ENCODE measurements around the gene SYT15.
"Not testable (repeated sequence)": the region's sequence is repeated elsewhere in the genome, so short reads cannot be mapped to it uniquely, and the experiment has no call there.

The SYT15 gene

GRCh38 chr10:46578474-46579178, at the start of gene SYT15:
TSS of gene SYT15 (plus strand) at chr10:46579128. CDS start at chr10:46579169, 41 bp downstream.
- DNase-seq, result not testable (repeated sequence)

GRCh38 chr10:46529742-46530141, 49.2 kb upstream of the SYT15 start:
- DNase-seq, result not testable (repeated sequence)

GRCh38 chr10:46530249-46531186, 48.4 kb upstream of the SYT15 start:
- DNase-seq, result peak; percentile 99

- not testable (repeated sequence) for DNase-seq
Measured at GRCh38 chr10:46532256-46532655, 46.7 kb upstream of the SYT15 start.

- no peak for DNase-seq
Measured at GRCh38 chr10:46534828-46535524, 44.0 kb upstream of the SYT15 start.

GRCh38 chr10:46536171-46536570, 42.8 kb upstream of the SYT15 start:
- DNase-seq, result no peak

GRCh38 chr10:46536781-46537180, 42.1 kb upstream of the SYT15 start:
- no peak for DNase-seq

- no peak for DNase-seq
Measured at GRCh38 chr10:46537309-46537708, 41.6 kb upstream of the SYT15 start.

- no peak for DNase-seq
Measured at GRCh38 chr10:46538155-46538554, 40.8 kb upstream of the SYT15 start.

- DNase-seq, result no peak
Measured at GRCh38 chr10:46538717-46539426, 40.1 kb upstream of the SYT15 start.

GRCh38 chr10:46539596-46540411, 39.1 kb upstream of the SYT15 start:
- no peak for DNase-seq

GRCh38 chr10:46540412-46541016, 38.4 kb upstream of the SYT15 start:
- DNase-seq, result no peak

- no peak for DNase-seq
Measured at GRCh38 chr10:46541017-46541661, 37.8 kb upstream of the SYT15 start.

GRCh38 chr10:46541735-46542566, 37.0 kb upstream of the SYT15 start:
- DNase-seq, result no peak

- DNase-seq, result no peak
Measured at GRCh38 chr10:46542567-46543465, 36.1 kb upstream of the SYT15 start.

GRCh38 chr10:46543466-46544377, 35.2 kb upstream of the SYT15 start:
- DNase-seq, result no peak

GRCh38 chr10:46544989-46545791, 33.7 kb upstream of the SYT15 start:
- no peak for DNase-seq
